ENCODE results near the gene CHIC2. TPM values are rescaled to one million over a fixed set of nuclear protein-coding genes. Genes with fewer than 3 reads are reported as not detected.

CHIC2 gene
- polyA plus RNA-seq, 1 donor (not counting 4 experiments of a cell fraction or from before 2014, with no cell fraction given), result 21.9 TPM

- no peaks in the 10 kb centered on the region for H3K4me1 ChIP-seq (ENCODE audit: control insufficient read depth, extremely low read depth, insufficient read depth, low read length)
- dilution Hi-C loops (cut with MboI; ENCODE audit: extremely low pct_ligation_motif_present, low sequenced_read_pairs), result no loop called here
- H3K9ac ChIP-seq (ENCODE audit: control insufficient read depth, extremely low read depth, insufficient read depth, low read length), result no peak overlapping the region
- no peak for FAIRE-seq
- no peaks in the 10 kb centered on the region for H3K27me3 ChIP-seq (ENCODE audit: control insufficient read depth, extremely low read depth, insufficient read depth, low read length)
- no peaks in the 10 kb centered on the region for H3K36me3 ChIP-seq (ENCODE audit: control insufficient read depth in 2 of 2, extremely low read depth in 1 of 2, insufficient read depth in 2 of 2, low read length in 2 of 2)
- no peak overlapping the region for H3K4me3 ChIP-seq (ENCODE audit: control insufficient read depth in 2 of 3, extremely low read depth in 1 of 3, insufficient read depth in 2 of 3, low read depth in 1 of 3, low read length in 3 of 3)
- H3K9me1 ChIP-seq (ENCODE audit: control insufficient read depth, extremely low read depth, insufficient read depth, low read length), result no peaks in the 10 kb centered on the region
- TF ChIP-seq CTCF (optimal IDR thresholded peaks at IDR 0.05 in 1 of 3, IDR thresholded peaks at IDR 0.05 in 1 of 3, conservative IDR thresholded peaks at IDR 0.05 in 1 of 3; ENCODE audit: extremely low read depth in 1 of 3, insufficient read depth in 2 of 3, low read length in 3 of 3) (no peak), EZH2 (IDR thresholded peaks at IDR 0.05; ENCODE audit: low read length) (no peak)
- H4K20me1 ChIP-seq (ENCODE audit: control insufficient read depth, extremely low read depth, insufficient read depth, low read length), result no peaks in the 10 kb centered on the region
- no peak for DNase-seq (ENCODE audit: low read depth, low spot score)
- H3K9me3 ChIP-seq (ENCODE audit: control insufficient read depth, low read depth, low read length), result no peaks in the 10 kb centered on the region
- no peak overlapping the region for H3K27ac ChIP-seq (ENCODE audit: control insufficient read depth, insufficient read depth, low read length)
- H2AFZ ChIP-seq (ENCODE audit: control insufficient read depth, low read length), result no peak overlapping the region
- no peaks in the 10 kb centered on the region for H3K79me2 ChIP-seq (ENCODE audit: control insufficient read depth, insufficient read depth, low read length)
- no peak overlapping the region for H3K4me2 ChIP-seq (ENCODE audit: control insufficient read depth, extremely low read depth, insufficient read depth, low read depth, low read length)
Measured at GRCh38 chr4:53974561-53974960, 89.8 kb downstream of the CHIC2 start.

GRCh38 chr4:53967986-53968385 lies 96.4 kb downstream of the CHIC2 start:
- dilution Hi-C loops (cut with MboI; ENCODE audit: extremely low pct_ligation_motif_present, low sequenced_read_pairs), result no loop called here
- Histone ChIP-seq H3K27me3 (ENCODE audit: control insufficient read depth, extremely low read depth, insufficient read depth, low read length) (no peaks in the 10 kb centered on the region), H3K79me2 (ENCODE audit: control insufficient read depth, insufficient read depth, low read length) (no peaks in the 10 kb centered on the region), H3K4me1 (ENCODE audit: control insufficient read depth, extremely low read depth, insufficient read depth, low read length) (peaks cover 9% of the 10 kb centered on the region), H3K9me3 (ENCODE audit: control insufficient read depth, low read depth, low read length) (no peaks in the 10 kb centered on the region), H2AFZ (ENCODE audit: control insufficient read depth, low read length) (no peak overlapping the region), H3K9ac (ENCODE audit: control insufficient read depth, extremely low read depth, insufficient read depth, low read length) (no peak overlapping the region), H3K36me3 (ENCODE audit: control insufficient read depth in 2 of 2, extremely low read depth in 1 of 2, insufficient read depth in 2 of 2, low read length in 2 of 2) (no peaks in the 10 kb centered on the region), H3K4me3 (ENCODE audit: control insufficient read depth in 2 of 3, extremely low read depth in 1 of 3, insufficient read depth in 2 of 3, low read depth in 1 of 3, low read length in 3 of 3) (no peak overlapping the region), H3K27ac (ENCODE audit: control insufficient read depth, insufficient read depth, low read length) (no peak overlapping the region), H3K9me1 (ENCODE audit: control insufficient read depth, extremely low read depth, insufficient read depth, low read length) (no peaks in the 10 kb centered on the region), H4K20me1 (ENCODE audit: control insufficient read depth, extremely low read depth, insufficient read depth, low read length) (no peaks in the 10 kb centered on the region), H3K4me2 (ENCODE audit: control insufficient read depth, extremely low read depth, insufficient read depth, low read depth, low read length) (no peak overlapping the region)
- no peak for TF ChIP-seq CTCF (optimal IDR thresholded peaks at IDR 0.05 in 1 of 3, IDR thresholded peaks at IDR 0.05 in 1 of 3, conservative IDR thresholded peaks at IDR 0.05 in 1 of 3; ENCODE audit: extremely low read depth in 1 of 3, insufficient read depth in 2 of 3, low read length in 3 of 3)
- TF ChIP-seq EZH2 (IDR thresholded peaks at IDR 0.05; ENCODE audit: low read length), result no peak
- DNase-seq (ENCODE audit: low read depth, low spot score) (no peak), FAIRE-seq (peak; percentile 36)
